Measurements from ENCODE around the gene BRD4. TPM values are rescaled to one million over a fixed set of nuclear protein-coding genes. Genes with fewer than 3 reads are reported as not detected.
A peak's percentile ranks its signal among the peaks of the same experiment; 100 is the strongest.

Gene BRD4
- total RNA-seq, 1 donor from 2014 or later: 55.1 TPM

DNA sequence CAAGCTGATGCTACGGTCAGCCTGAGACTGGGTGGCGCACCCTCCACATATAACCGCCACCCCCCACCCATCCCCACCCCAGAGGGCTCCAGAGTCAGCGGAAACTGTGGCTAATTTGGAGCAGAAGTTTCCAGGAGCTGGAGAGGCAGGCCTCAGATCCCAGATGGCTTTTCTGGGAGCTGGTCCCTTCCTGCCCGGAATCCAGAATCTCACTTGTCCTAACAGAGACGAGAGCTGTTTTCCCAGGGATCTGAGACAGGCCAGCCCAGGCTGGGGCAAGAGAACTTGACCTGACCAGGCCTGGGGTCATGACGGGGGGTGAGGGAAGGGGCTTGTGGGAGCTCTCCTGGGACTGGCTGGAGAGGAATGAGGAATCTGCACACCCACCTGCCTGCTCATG lies 106.6 kb downstream of the BRD4 start:
- ATAC-seq (ENCODE audit: poor library complexity) (no peak), DNase-seq (no peak)
- intact Hi-C loops (cut with DNase I): no loop called here

DNA sequence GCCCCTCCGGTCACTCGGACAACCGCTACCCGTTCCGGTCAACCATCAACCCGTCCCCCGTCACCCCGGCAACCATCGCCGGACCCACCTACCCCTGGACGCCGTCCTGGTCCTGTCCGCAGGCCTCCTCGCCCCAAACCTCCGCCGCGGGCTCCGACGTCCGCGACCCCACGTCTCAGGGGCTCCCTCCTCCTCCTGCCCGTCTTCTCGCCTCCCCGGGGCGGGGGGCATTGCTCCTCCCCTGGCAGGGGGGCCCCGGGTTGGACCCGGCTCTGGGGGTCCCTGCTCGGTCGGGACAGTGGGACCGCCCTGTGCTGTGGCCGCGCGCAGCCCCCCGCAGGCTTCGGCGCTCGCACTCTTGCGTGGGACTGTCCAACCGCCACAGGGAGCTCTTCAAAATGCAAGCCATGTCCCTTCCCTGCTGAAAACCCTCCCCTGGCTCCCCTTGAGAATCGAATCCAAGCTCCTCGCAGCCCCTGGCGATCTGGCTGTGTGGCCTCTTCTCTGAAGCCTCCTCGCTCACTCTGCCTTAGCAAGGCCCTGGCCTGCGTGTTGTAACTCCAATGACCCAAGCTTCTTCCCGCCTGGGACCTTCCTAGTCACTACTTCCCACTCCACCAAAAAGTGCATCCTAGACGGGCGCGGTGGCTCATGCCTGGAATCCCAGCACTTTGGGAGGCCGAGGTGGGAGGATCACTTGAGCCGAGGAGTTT lies 108.5 kb downstream of the BRD4 start:
- ATAC-seq (ENCODE audit: poor library complexity): peak; percentile 44
- DNase-seq: no peak
- intact Hi-C loops (cut with DNase I): no loop called here

DNA sequence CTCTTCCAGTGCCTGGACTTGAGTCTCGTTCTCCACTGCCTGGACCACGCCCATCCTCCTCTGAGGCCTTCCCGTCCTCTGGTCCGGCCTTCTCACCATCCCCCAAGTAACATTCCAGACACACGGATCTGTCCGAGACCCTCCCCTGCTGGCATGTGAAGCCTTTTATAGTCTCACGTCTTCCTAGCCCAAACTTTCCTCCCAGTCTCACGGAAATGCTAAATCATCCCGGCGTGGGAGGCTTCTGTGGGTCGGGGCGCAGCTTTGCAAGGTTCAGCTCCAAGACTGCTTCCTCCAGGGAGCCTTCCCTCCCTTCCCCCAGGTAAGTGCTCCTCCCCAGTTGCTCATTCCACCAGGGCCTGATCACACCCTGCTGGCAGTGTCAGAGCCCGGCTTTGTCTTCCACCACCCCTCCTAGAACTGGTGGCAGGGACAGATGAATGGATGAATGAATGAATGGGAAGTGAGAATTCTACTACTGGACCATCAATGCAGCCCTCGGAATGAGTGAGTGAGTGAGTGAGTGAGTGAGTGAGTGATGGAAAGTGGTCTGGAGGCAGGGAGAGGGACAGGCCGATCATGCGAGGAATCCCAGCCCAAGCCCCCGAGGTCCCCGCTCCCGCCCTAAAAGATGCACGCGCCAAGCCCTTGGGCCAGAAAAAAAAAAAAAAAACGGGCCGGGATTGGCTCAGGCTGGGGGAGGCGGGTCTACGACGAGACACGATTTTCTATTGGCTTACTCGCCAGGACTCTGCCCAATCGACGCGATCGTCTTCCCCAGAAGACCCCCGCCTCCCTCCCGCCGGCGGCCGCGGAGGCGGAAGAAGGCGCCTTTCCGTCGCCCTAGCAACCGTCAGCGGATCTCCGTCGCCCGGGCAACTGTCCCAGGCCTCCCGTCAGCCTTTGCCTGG lies 109.3 kb downstream of the BRD4 start:
- ATAC-seq (ENCODE audit: poor library complexity) (peak; percentile 98), DNase-seq (peak; percentile 95)
- intact Hi-C loops (cut with DNase I): no loop called here

DNA sequence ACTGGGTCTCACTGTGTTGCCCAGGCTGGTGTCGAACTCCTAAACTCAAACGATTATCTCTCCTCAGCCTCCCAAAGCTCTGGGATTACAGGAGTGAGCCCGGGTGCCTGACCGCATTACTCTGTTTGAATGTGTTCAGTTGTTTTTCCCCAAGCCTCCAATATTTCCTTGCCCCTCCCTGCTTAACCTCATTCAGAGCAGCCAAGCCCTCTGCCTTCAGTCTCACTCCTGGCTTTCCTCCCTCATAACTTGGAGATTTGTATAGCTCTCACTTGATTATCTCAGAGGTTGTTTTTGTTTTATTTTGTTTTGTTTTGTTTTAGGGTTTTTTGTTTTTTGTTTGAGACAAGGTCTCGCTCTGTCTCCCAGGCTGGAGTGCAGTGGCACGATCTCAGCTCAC lies 111.5 kb downstream of the BRD4 start:
- intact Hi-C loops (cut with DNase I): no loop called here
- no peak for DNase-seq
- ATAC-seq (ENCODE audit: poor library complexity): no peak

DNA sequence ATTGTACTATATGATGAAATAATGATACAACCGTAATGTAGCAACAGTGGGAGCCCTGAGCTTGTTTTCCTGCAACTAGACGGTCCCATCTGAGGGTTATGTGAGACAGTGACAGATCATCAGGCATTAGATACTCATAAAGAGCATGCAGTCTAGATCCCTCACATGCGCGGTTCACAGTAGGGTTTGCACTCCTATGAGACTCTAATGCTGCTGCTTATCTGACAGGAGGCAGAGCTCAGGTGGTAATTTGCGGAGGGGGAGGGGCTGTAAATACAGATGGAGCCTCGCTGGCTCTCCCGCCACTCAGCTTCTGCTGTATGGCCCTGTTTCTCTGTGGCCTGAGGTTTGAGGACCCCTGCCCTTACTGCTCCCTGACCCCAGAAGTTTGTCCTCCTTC lies 113.8 kb downstream of the BRD4 start:
- no peak for DNase-seq
- intact Hi-C loops (cut with DNase I): no loop called here

DNA sequence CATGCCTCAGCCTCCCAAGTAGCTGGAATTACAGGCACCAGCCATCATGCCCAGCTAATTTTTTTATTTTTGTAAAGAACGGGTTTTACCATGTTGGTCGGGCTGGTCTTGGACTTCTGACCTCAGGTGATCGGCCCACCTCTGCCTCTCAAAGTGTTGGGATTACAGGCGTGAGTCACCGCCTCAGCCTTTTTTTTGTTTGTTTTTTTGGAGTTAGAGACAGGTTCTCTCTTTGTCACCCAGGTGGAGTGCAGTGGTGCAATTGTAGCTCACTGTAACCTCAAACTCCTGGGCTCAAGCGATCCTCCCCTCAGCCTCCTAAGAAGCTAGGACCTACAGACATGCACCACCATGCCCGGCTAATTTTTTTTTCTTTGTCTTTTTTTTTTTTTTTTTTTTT lies 116.0 kb downstream of the BRD4 start:
- DNase-seq: no peak
- intact Hi-C loops (cut with DNase I): no loop called here
- no peak for ATAC-seq (ENCODE audit: poor library complexity)

More for the DNA sequence above, 113.8 kb downstream of the BRD4 start:
- ATAC-seq (ENCODE audit: poor library complexity): no peak

DNA sequence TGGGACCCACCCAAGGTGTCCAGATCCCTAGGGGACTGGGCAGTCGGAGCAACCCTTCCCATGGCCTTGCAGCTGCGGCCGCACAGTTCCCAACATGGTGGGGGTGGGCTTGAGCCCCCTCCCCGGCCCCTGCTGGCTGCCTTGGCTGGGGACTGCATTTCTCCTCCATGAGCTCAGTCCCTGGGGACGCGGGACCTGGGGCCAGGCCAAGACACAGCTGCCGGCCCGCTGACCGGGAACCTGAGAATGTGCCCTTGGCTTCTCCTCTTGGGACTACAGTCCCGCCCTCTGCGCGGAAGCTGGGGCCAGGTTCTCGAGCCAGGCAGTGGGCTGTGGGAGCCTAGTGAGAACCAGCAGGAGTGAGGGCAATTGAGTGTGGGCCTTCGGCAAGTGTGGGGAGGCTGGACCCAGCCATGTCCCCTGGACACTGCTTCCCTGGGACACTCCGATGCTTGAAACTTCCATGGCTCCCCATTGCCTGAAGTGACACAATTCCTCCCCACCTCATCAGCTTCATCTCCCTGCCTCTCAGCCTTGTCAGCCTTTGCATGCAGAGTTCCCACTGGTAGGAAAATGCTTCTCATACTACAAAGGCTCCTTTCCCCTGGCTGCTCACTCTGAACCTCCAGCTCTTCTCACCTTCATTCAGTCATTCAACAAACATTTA lies 118.5 kb downstream of the BRD4 start:
- ATAC-seq (ENCODE audit: poor library complexity) (peak; percentile 80), DNase-seq (peak; percentile 88)
- intact Hi-C loops (cut with DNase I): no loop called here

DNA sequence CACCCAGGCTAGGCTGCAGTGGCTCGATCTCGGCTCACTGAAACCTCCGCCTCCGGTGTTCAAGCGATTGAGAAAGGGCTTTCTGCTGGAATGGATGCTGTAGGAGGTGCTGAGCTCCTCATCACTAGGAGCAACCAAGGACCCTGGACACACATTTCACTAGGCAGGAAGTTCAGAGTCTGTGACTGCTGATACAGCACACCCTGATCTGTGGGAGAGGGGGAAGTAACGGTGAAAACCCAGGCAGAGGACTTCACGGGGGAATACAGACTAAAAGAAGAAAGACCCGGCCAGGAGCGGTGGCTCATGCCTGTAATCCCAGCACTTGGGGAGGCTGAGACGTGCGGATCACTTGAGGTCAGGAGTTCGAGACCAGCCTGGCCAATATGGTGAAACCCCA lies 119.6 kb downstream of the BRD4 start:
- ATAC-seq (ENCODE audit: poor library complexity) (no peak), DNase-seq (no peak)
- intact Hi-C loops (cut with DNase I): no loop called here

DNA sequence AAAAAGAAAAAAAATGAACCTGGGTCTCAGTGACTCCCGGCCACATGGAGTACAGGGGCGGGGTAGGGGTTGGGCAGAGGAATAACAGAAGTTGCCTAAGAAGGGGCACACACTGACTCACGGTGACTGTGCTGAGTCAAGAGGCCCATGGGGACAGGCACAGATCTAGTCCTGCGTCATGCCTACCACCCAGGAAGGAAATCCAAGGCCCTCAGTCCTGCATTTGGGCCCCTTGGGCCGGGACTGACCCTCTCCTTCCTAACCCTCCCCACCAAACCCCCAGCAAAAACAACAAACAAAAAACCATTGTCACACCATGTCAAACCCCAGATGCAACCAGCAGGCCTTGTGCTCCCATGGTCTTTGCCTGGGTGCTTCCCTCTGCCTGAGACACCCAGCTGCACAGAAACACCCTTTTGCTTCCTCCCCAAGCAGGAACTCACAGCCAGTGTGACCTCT lies 122.0 kb downstream of the BRD4 start:
- intact Hi-C loops (cut with DNase I): no loop called here
- peak; percentile 76 for ATAC-seq (ENCODE audit: poor library complexity)

DNA sequence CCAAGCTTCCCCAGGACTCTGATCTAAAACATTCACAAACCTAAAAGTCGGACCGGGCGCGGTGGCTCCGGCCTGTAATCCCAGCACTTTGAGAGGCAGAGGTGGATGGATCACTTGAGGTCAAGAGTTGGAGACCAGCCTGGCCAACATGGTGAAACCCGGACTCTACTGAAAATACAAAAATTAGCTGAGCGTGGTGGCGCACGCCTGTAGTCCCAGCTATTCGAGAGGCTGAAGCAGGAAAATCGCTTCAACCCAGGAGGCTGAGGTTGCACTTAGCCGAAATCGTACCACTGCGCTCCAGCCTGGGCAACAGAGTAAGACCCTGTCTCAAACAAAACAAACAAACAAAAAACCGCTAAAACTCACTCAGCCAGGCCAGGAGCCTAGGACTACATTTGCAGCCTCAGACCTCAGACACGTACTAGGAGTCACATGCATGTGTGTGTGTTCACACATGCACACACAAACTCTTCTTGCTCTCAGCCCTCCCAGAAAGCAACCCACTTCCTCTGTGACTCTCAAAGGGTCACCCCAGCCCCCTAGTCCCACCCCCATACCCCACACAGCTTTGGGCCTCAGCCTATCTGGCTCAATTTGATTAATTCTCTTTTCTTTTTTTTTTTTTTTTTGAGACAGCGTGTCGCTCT lies 130.8 kb downstream of the BRD4 start:
- intact Hi-C loops (cut with DNase I): no loop called here

More for the DNA sequence above, 122.0 kb downstream of the BRD4 start:
- peak; percentile 72 for DNase-seq

DNA sequence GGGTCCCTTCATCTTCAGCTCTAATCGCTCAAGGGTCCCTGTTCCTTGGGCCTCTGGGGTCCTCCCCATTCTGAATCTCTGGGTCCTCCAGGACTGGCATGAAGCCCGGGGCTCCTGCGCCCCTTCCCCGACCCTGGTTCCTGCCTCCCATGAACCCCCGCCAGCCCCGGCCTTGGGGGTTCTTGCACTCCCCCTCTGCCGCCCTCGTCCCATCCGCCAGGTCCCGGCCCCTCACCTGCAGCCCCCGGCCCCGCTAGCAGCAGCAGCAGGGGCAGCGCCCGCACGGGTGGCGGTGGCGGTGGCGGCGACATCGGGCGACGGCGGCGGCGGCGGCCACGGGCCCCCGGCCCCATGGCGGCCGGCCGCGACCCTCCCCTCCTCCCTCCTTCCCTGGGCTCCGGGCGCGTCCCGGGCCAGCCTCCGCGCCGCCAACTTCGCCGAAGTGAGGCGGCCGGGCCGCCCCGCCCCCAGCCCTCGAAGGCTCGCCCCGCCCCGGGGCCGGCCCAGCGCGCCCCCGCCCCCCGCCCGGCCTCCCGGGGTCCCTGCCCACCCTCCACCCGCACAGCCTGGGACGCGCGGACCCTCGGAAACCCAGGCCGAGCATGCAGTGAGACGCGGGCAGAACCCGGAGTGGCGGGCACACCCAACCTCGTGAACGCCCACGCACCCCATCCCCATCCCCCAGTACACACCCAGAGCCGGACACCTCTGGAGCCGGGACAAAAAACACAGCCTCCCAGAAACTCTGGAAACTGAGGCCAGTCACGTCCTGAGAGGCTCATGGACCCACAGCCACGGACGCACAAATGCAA lies 131.6 kb downstream of the BRD4 start, which contains the start of gene NOTCH3:
TSS of gene NOTCH3 (minus strand) at position 443 of the 812 bp plus-strand sequence. CDS start at position 353, 90 bp downstream.
- ATAC-seq (ENCODE audit: poor library complexity) (no peak), DNase-seq (peak; percentile 40)
- intact Hi-C loops (cut with DNase I): no loop called here

More for the DNA sequence above, 130.8 kb downstream of the BRD4 start:
- no peak for DNase-seq
- no peak for ATAC-seq (ENCODE audit: poor library complexity)

DNA sequence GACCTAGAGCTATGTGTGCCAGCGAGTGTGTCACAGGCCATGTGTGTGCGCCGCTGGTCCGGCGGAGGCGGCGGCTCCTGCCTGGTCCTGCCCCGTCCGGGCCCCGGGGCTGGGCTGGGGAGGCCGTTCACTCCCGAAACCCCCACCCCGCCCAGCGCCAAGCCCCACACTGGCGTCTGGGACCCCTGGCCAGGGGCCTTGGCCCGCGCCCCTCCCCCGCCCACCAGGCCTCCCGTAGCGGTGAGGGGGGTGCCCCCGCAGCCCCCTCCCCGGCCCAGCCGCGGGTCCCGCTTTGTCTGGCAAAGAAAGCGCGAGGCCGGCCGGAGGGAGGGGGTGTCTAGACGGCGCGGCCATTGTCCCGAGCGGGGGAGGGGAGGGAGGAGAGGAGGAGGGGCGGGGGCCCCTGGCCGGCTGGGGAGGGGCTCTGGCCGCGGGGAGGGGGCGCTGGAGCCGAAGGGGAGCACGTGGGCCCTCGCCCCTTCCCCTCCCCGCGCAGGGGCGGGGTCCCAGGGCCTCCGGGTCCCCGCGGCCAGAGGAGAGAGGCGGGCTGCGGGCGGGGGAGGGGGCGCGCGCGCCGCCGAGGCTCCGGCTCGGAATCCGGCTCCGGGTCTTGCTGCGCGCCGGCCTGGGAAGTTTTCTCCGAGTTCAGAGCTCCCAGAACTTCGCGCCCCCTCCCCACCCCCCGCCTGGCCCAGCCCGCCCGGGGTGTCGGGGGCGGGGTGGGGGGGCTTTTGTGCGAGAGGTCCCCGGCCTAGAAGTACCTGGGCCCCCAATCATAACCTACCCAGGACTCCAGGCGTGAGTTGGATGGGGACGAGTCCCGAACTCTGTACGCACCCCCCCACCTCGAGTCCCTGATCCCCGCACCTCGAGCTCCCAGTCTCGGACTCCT lies 132.4 kb downstream of the BRD4 start:
- ATAC-seq (ENCODE audit: poor library complexity) (no peak), DNase-seq (peak; percentile 44)
- intact Hi-C loops (cut with DNase I): no loop called here

DNA sequence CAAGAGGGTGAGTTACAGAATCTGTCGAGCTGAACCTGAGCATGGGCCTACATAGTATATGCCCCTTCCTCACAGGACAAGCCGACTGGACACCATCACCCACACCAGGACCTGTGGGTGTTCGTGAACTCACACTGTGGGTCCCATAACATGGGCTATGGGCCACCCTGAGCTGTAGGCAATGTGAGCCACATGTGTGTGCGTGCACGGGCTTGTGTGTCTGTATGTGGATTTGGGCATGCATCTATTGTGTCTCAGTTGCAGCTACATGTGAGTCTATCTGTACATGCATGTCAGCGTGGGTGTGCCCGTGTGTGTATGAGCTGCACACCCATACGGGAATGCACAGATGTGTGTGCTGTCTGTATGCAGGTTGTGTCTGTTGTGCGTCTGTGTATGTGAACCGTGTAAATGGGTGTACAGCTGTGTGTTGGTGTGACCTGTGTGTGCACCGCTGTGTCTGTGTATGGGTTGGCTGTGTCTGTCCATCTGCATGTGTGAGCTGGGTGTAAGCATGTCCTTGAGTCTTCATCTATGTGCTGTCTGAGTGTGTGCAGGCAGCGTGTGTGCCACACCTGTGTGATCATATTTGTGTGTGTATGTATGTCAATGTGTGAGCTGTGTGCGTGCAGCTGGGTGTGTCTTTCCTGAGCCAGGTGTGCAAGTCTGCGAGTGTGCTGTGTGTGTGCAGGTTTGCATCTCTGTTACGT lies 133.2 kb downstream of the BRD4 start:
- DNase-seq (no peak), ATAC-seq (ENCODE audit: poor library complexity) (no peak)
- intact Hi-C loops (cut with DNase I): no loop called here

DNA sequence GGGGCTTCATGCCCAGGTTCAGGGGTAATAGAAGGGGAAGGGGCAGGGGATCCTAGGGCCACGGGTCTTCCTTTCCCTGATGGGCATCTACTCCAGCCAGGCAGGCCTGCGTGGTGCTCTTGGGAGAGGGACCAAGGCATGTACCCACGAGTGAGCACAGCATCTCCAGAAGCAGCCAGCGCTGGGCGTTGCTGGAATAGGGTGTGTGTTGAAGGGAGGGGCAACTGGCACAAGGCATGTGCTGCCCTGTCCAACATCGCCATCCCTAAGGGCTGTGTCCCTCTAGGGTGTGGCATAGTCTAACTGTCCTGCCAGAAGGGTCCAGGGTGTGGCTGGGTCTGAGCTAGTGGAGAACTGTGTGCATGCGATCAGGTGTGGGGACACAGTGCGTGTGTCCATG lies 134.4 kb downstream of the BRD4 start:
- intact Hi-C loops (cut with DNase I): no loop called here
- DNase-seq (peak; percentile 39), ATAC-seq (ENCODE audit: poor library complexity) (no peak)

DNA sequence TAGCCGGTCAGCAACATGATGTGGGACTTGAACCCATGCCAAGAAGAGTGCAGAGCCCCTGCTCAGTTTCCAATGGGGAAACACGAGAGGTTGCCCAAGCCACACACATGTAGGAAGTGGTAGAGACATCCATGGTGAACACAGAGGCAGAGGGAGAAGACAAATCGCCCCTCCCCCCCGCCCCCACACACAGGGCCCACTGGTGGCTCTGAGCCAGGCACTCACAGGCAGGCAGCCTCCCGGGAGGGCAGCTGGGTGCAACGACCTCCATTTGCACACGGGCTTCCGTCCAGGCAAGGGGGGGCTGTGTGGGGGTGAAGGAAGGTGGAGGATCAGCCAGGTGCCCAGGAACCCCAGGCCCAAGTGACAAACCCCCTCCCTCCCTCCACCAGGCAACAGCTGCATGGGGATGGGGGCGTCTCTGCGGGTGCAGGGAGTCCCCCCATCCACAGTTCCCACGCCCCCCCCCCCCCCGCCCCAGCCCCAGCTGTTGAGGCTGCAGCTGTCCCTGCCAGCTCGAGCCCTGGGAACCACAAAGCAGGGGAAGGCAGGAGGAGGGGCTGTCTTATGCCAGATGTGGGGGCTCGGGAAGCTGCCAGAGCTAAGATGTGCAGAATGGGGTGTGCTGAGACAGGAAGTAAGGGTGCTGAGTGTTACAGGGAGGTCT lies 134.9 kb downstream of the BRD4 start:
- DNase-seq: no peak
- ATAC-seq (ENCODE audit: poor library complexity): no peak
- intact Hi-C loops (cut with DNase I): no loop called here
